Left ventricle myocardium inferior (tissue), 1 donor: Measurements from ENCODE around the gene CERS4. TPM values are rescaled to one million over a fixed set of nuclear protein-coding genes. Genes with fewer than 3 reads are reported as not detected.

Source experiments
- total RNA-seq: library from RNA; stranded (reverse); fragmentation: NEBNext Ultra II Directional; extraction: Animal tissue kit (Norgen Biotek cat#: 25700); gene quantifications from one replicate; pipeline ENCODE4 v1.2.1, GENCODE V29; 2021
- donor health status: DM: no; HTN: yes; CAD: no; lungs with severe emphysema.

CERS4 gene
- total RNA-seq, 1 donor from 2014 or later: 16.5 TPM

Other genes with a start within 250 kb of the CERS4 start
- gene ELAVL1, start 203.7 kb upstream of the CERS4 start, total RNA-seq: 50.5 TPM
- gene CCL25, start 156.6 kb upstream of the CERS4 start, total RNA-seq: not detected
- gene FBN3, start 59.8 kb upstream of the CERS4 start, total RNA-seq: not detected
- gene CD320, start 99.0 kb downstream of the CERS4 start, total RNA-seq: 31.8 TPM
- 134 TPM for gene NDUFA7, start 112.0 kb downstream of the CERS4 start, total RNA-seq
- 967 TPM for gene RPS28, start 112.1 kb downstream of the CERS4 start, total RNA-seq
- 19.9 TPM for gene KANK3, start 133.9 kb downstream of the CERS4 start, total RNA-seq
- 8.4 TPM for gene ANGPTL4, start 154.8 kb downstream of the CERS4 start, total RNA-seq
- gene RAB11B, start 181.0 kb downstream of the CERS4 start, total RNA-seq: 157 TPM
- gene MARCHF2, start 203.9 kb downstream of the CERS4 start, total RNA-seq: 109 TPM
- 104 TPM for gene HNRNPM, start 235.6 kb downstream of the CERS4 start, total RNA-seq